Stimulated activated CD8-positive, alpha-beta memory T cell treated with anti-CD3 and anti-CD28 coated beads, Interleukin-12 subunit alpha, Interleukin-12 subunit beta, amount 100 ng/mL, for 24 hours (primary cell): ENCODE results near the gene KRTAP10-7.
"Not testable (repeated sequence)": the region's sequence is repeated elsewhere in the genome, so short reads cannot be mapped to it uniquely, and the experiment has no call there.

Experiments used
- DNase-seq: peaks from one replicate; pipeline ENCODE4 v3.0.0-alpha.2; 2020; ENCODE audit errors: extremely low read depth

KRTAP10-7 gene

DNA sequence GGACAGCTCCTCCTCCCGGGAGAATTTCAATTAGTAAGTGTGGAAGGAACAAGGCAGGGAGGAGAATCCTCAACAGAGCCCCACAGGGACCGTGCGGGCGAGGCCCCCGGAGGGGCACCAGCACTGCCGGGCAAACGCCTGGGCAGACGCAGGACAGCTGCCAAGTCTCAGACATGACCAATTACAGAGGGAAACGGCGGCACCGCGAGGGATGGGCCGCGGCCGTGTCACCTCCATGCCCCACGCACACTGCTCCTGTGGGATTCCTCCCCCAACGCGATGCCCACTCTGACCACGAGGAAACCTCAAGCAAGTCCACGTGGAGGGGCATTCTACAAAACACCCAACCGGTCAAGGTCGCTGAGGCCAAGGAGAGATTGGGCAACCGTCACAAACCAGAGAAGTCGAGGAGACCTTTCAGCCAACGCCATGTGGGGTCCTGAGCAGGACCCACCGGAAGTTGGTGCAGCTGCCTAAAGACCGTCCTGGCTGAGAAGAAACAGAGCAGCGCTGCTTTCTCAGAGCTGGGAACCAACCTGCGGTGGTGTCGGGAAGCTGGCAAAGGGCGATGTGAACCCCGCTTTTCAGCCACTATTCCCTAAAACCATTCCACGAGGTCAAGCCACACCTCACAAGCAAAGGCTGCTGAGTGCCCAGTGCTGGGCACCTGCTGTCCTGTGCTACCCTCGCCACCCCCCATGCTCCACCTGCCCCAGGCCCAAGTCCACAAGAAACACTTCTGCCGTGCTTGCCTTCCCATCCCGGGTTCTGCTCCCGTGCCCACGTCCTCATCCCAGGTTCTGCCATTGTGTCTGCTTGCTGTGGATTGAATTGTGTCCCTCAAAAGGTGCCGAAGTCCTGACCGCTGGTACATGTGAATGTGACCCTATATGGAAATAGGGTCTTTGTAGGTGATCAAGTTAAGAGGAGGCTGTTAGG is 28.3 kb upstream of the KRTAP10-7 start:
- no peak for DNase-seq

- DNase-seq = no peak
Observed at GRCh38 chr21:44572959-44573583, 27.3 kb upstream of the KRTAP10-7 start.

GRCh38 chr21:44573630-44574456 is 26.6 kb upstream of the KRTAP10-7 start, which contains the start of gene KRTAP10-4:
Gene KRTAP10-4 (plus strand): TSS chr21:44573729. CDS start chr21:44573759, 30 bp downstream.
- not testable (repeated sequence) for DNase-seq

DNA sequence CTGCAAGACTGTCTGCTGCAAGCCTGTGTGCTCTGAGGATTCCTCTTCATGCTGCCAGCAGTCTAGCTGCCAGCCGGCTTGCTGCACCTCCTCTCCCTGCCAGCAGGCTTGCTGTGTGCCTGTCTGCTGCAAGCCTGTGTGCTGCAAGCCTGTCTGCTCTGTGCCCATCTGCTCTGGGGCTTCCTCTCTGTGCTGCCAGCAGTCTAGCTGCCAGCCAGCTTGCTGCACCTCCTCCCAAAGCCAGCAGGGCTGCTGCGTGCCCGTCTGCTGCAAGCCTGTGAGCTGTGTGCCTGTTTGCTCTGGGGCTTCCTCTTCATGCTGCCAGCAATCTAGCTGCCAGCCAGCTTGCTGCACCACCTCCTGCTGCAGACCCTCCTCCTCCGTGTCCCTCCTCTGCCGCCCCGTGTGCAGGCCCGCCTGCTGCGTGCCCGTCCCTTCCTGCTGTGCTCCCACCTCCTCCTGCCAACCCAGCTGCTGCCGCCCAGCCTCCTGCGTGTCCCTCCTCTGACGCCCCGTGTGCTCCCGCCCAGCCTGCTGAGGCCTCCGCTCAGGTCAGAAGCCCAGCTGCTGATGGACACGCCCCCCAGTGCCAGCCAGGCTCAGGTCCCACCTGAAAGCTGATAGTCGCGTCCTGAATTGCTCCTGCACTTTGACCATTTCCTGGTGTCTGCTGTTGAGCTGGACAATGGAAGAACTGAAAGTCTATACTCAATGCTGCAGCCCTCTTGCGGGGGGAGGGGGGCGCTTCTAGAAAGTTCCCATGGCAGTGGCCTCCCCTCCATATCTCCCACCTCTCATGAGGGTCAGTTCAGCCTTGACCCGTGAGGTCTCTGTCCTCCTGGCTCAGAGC is 25.7 kb upstream of the KRTAP10-7 start:
- no peak for DNase-seq

DNA sequence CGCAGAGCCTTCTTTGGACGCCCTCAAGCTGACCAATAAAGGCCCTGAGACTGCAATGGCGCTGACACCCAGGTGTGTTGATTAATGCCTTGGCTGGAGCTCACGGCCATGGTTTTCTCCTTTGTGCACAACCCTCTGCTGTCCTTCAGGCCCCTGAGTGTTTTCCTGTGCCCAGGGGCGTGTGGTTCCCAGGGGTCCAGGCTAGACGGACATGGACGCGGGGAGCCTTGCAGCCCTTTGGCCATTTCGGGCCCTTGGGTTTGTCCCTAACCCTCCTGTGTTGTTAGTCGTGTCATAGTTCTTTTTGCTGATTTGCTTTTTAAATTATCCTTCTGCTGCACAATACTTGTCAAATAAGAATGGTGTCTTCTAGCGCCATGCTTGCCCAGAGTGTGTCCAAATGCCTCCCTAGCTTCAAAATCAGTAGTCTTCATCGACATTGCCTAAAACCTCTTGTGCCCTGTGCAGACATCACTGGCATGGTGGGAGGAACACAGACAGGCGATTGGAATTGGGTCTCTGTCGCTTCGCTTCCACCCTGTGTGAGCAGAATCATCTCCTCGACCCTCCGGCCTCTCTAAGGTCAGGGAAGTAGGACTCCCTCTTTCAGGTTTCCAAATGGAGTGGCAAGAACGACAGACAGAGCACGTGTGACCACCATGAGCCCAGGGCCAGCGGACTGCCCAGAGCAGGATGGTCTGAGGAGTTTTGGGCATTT is 24.9 kb upstream of the KRTAP10-7 start:
- DNase-seq = no peak

- no peak for DNase-seq
Observed at GRCh38 chr21:44576025-44576420, 24.4 kb upstream of the KRTAP10-7 start.

- no peak for DNase-seq
Observed at GRCh38 chr21:44578371-44579055, 21.9 kb upstream of the KRTAP10-7 start.

- DNase-seq = no peak
Observed at GRCh38 chr21:44579056-44579832, 21.2 kb upstream of the KRTAP10-7 start.

DNA sequence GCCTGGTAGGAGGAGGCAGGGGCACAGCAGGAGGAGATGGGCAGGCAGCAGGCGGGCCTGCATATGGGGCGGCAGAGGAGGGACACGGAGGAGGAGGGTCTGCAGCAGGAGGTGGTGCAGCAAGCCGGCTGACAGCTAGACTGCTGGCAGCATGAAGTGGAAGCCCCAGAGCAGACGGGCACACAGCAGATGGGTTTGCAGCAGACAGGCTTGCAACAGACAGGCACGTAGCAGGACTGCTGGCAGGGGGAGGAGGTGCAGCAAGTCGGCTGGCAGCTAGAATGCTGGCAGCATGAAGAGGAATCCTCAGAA is 20.6 kb upstream of the KRTAP10-7 start:
- DNase-seq = no peak

- not testable (repeated sequence) for DNase-seq
Observed at GRCh38 chr21:44580231-44580821, 20.1 kb upstream of the KRTAP10-7 start, which contains the start of gene KRTAP10-5. Gene KRTAP10-5 (minus strand): TSS chr21:44580604. CDS start chr21:44580578, 26 bp downstream.

DNA sequence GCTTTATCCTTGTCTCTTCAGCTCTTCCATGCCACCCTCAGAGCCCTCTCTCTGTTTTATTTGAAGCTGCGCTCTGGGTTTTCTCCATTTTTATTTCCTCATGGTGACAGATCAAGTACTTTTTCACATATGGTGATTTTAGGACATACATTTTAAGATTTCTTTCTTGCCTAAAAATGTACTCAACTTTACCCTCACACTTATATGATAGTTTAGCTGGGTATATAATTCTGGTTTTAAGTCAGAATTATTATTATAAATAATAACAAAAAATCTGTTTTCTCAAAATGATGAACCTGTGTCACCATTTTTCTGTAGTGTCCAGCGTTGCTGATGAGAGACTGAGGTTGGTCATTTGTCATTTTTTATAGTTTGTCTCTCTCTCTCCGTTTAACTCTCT is 19.2 kb upstream of the KRTAP10-7 start:
- no peak for DNase-seq

- no peak for DNase-seq
Observed at GRCh38 chr21:44582055-44582454, 18.3 kb upstream of the KRTAP10-7 start.

DNA sequence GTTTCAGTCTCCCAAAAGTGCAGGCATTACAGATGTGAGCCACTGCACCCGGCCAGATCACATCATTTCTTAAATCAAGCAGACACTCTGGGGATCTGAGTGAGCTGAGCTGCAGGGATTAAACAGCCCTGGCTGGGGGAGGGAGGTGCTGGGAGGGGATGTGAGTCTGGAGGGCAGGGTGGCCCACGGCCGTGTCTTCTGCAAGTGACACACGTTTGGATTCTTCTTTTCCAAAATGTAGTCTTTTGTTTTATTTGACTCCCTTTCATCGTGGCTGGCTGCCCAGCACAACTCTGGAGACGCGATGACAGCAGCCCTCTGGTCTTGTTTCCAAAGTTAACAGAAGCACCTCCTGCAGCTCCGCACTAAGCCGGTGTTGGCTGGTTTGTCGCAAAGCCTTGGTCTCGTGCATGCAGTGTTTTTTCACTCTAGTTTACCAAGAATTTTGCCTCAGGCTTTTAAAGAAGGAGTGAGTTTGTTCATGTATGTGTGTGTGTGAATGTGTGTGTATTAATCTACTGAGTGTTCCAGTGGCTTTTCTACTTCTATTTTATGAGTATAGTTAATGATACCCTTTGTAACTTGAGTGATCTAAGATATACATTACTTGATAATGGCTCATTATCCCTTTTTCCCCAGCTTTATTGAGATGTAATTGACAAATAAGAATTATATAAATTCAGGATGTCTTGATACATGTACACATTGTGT is 17.2 kb upstream of the KRTAP10-7 start:
- no peak for DNase-seq

DNA sequence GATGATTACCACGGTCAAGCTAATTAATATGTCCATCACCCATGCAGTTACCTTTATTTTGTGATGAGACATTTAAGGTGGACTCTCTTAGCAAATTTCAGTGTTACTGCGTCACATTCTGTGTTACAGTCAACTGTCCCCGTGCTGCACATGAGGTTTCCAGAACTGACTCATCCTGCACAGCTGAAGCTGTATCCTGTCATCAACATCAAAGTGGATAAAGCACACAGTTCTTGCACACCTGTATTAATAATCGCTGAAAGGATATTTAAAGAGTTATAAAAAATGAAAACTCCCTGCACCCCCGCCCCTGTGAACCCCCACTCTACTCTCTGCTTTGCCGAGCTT is 16.6 kb upstream of the KRTAP10-7 start:
- no peak for DNase-seq

GRCh38 chr21:44585892-44586291 is 14.5 kb upstream of the KRTAP10-7 start:
- DNase-seq = no peak

DNA sequence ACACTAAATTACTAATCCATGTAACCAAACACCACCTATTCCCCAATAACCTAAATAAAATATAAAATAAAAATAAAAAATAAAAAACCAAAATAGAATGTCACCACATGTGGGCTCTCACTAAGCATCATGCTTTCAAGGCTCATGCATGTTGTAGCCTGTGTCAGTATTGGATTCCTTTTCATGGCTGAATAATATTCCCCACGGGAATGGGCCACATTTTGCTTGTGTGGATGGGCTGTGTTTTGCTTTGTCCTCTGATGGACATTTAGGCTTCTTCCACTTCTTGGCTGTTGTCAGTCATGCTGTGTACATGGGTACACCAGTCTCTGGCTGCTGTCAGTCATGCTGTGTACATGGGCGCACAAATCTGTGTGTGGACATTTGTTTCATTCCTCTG is 11.3 kb upstream of the KRTAP10-7 start:
- no peak for DNase-seq

- DNase-seq = no peak
Observed at GRCh38 chr21:44589586-44590305, 10.7 kb upstream of the KRTAP10-7 start.

- DNase-seq = no peak
Observed at GRCh38 chr21:44590311-44590721, 10.1 kb upstream of the KRTAP10-7 start.
